H9 (cell line): ENCODE measurements around the gene RAP1GDS1. TPM values are rescaled to one million over a fixed set of nuclear protein-coding genes. Genes with fewer than 3 reads are reported as not detected.

ENCODE experiments used
- DNase-seq: peaks from one replicate; pipeline ENCODE4 v3.0.0-alpha.2; 2017
- H2AFZ ChIP-seq: one replicate; pipeline ENCODE4 v1.6.1; 2013; ENCODE audit warnings: mild to moderate bottlenecking, low read length, control low read depth, moderate library complexity
- H2AK5ac ChIP-seq: 2 replicates; pipeline ENCODE4 v1.6.1; 2013; ENCODE audit warnings: low read length, control low read depth, mixed read lengths; ENCODE audit not compliant: insufficient read length
- H2BK120ac ChIP-seq: one replicate; pipeline ENCODE4 v1.6.1; 2013; ENCODE audit warnings: low read depth, mild to moderate bottlenecking, low read length, control low read depth, inconsistent platforms; ENCODE audit not compliant: poor library complexity, severe bottlenecking
- H2BK12ac ChIP-seq: 2 replicates; pipeline ENCODE4 v1.6.1; 2013; ENCODE audit warnings: low read length, control low read depth, mixed read lengths, low read depth; ENCODE audit not compliant: insufficient read length
- H2BK15ac ChIP-seq: 2 replicates; pipeline ENCODE4 v1.6.1; 2013; ENCODE audit warnings: low read depth, low read length, control low read depth
- H2BK20ac ChIP-seq: one replicate; pipeline ENCODE4 v1.6.1; 2013; ENCODE audit warnings: low read depth, mild to moderate bottlenecking, low read length, control low read depth, inconsistent platforms; ENCODE audit not compliant: poor library complexity, severe bottlenecking
- H2BK5ac ChIP-seq: 2 replicates; pipeline ENCODE4 v1.6.1; 2013; ENCODE audit warnings: low read length, control low read depth, mixed read lengths; ENCODE audit not compliant: insufficient read length
- H3K14ac ChIP-seq: 2 replicates; pipeline ENCODE4 v1.6.1; 2013; ENCODE audit warnings: low read length, control low read depth; ENCODE audit not compliant: insufficient read depth
- H3K18ac ChIP-seq: 2 replicates; pipeline ENCODE4 v1.6.1; 2013; ENCODE audit warnings: low read depth, mild to moderate bottlenecking, mixed read lengths, low read length, control low read depth; ENCODE audit not compliant: insufficient read length
- H3K23ac ChIP-seq: 2 replicates; pipeline ENCODE4 v1.6.1; 2013; ENCODE audit warnings: low read length, control low read depth, mixed read lengths, low read depth; ENCODE audit not compliant: insufficient read length
- H3K23me2 ChIP-seq: 2 replicates; pipeline ENCODE4 v1.6.1; 2013; ENCODE audit warnings: low read depth, mild to moderate bottlenecking, mixed read lengths, low read length, control low read depth; ENCODE audit not compliant: insufficient read length, poor library complexity, severe bottlenecking
- H3K27ac ChIP-seq: 2 replicates; pipeline ENCODE4 v1.5.1; 2013; ENCODE audit warnings: low read length, control low read depth, mixed read lengths, low read depth; ENCODE audit not compliant: insufficient read length
- H3K27me3 ChIP-seq: 2 replicates; pipeline ENCODE4 v1.6.1; 2013; ENCODE audit warnings: low read length, control low read depth, inconsistent platforms; ENCODE audit not compliant: insufficient read depth
- H3K4ac ChIP-seq: 2 replicates; pipeline ENCODE4 v1.6.1; 2013; ENCODE audit warnings: low read depth, mild to moderate bottlenecking, control low read depth, inconsistent platforms, low read length, moderate library complexity
- H3K4me1 ChIP-seq: 2 replicates; pipeline ENCODE4 v1.6.1; 2013; ENCODE audit warnings: low read length, control low read depth, inconsistent platforms; ENCODE audit not compliant: insufficient read depth
- H3K4me2 ChIP-seq: 2 replicates; pipeline ENCODE4 v1.6.1; 2013; ENCODE audit warnings: low read length, control low read depth, mixed read lengths; ENCODE audit not compliant: insufficient read length, insufficient read depth
- H3K56ac ChIP-seq: 2 replicates; pipeline ENCODE4 v1.6.1; 2013; ENCODE audit warnings: low read depth, mild to moderate bottlenecking, mixed read lengths, low read length, control low read depth; ENCODE audit not compliant: insufficient read length
- H3K79me1 ChIP-seq: 2 replicates; pipeline ENCODE4 v1.6.1; 2013; ENCODE audit warnings: low read depth, mild to moderate bottlenecking, moderate library complexity, low read length, control low read depth, inconsistent platforms; ENCODE audit not compliant: insufficient read depth, poor library complexity, severe bottlenecking
- H3K79me2 ChIP-seq: 2 replicates; pipeline ENCODE4 v1.6.1; 2013; ENCODE audit warnings: low read length, control low read depth, inconsistent platforms; ENCODE audit not compliant: insufficient read depth
- H3K9ac ChIP-seq: 2 replicates; pipeline ENCODE4 v1.6.1; 2013; ENCODE audit warnings: low read length, control low read depth, mixed read lengths; ENCODE audit not compliant: insufficient read length; ENCODE audit errors: extremely low read depth
- H3K9me3 ChIP-seq: one replicate; pipeline ENCODE4 v1.6.1; 2013; ENCODE audit warnings: low read depth, low read length, inconsistent platforms; ENCODE audit not compliant: control insufficient read depth
- H3T11ph ChIP-seq: one replicate; pipeline ENCODE4 v1.6.1; 2013; ENCODE audit warnings: mild to moderate bottlenecking, low read length, control low read depth, inconsistent platforms
- H4K20me1 ChIP-seq: one replicate; pipeline ENCODE4 v1.6.1; 2013; ENCODE audit not compliant: control insufficient read depth, insufficient read length, insufficient read depth
- H4K5ac ChIP-seq: 2 replicates; pipeline ENCODE4 v1.6.1; 2013; ENCODE audit warnings: low read depth, mild to moderate bottlenecking, mixed read lengths, low read length, control low read depth; ENCODE audit not compliant: insufficient read length
- H4K8ac ChIP-seq: replicated peaks from 2 replicates; pipeline ENCODE4 v1.6.1; 2013; ENCODE audit warnings: low read length, control low read depth, mixed read lengths, low read depth; ENCODE audit not compliant: insufficient read length
- H4K91ac ChIP-seq: 2 replicates; pipeline ENCODE4 v1.6.1; 2013; ENCODE audit warnings: low read depth, mild to moderate bottlenecking, moderate library complexity, mixed read lengths, low read length, control low read depth; ENCODE audit not compliant: insufficient read length
- H3K27ac Mint-ChIP-seq, 3 experiments: 2 replicates in 2 of 3; 3 replicates in 1 of 3; pipeline ENCODE4 v1.8.0; 2020 to 2021; ENCODE audit warnings: mixed read lengths in 3 of 3, mild to moderate bottlenecking in 1 of 3, moderate library complexity in 1 of 3
- H3K27me3 Mint-ChIP-seq: 2 replicates; pipeline ENCODE4 v1.8.0; 2021; ENCODE audit warnings: low read depth, mild to moderate bottlenecking, moderate library complexity, mixed read lengths
- H3K36me3 Mint-ChIP-seq, 3 experiments: 2 replicates in 2 of 3; 3 replicates in 1 of 3; pipeline ENCODE4 v1.8.0; 2020 to 2021; ENCODE audit warnings: low read depth in 3 of 3, mixed read lengths in 3 of 3; ENCODE audit not compliant: insufficient read depth in 1 of 3
- H3K4me1 Mint-ChIP-seq, 2 experiments: 2 replicates each; pipeline ENCODE4 v1.8.0; 2020; ENCODE audit warnings: mixed read lengths in 2 of 2
- H3K4me3 Mint-ChIP-seq, 2 experiments: 2 replicates in 1 of 2; 3 replicates in 1 of 2; pipeline ENCODE4 v1.8.0; 2020 to 2021; ENCODE audit warnings: mild to moderate bottlenecking in 2 of 2, mixed read lengths in 2 of 2, moderate library complexity in 1 of 2
- H3K9me3 Mint-ChIP-seq, 2 experiments: 2 replicates in 1 of 2; 3 replicates in 1 of 2; pipeline ENCODE4 v1.8.0; 2020; ENCODE audit warnings: mild to moderate bottlenecking in 2 of 2, mixed read lengths in 2 of 2, moderate library complexity in 1 of 2
- WGBS: extraction: QIAGEN DNeasy Blood & Tissue Kit; methylation state at CpG from one replicate; pipeline ENCODE4 v1.1.7; 2013; ENCODE audit warnings: missing lambda C conversion rate, low lambda C conversion rate, mixed read lengths; ENCODE audit not compliant: insufficient read length; ENCODE audit errors: extremely low coverage; 5-methylcytosine and 5-hydroxymethylcytosine counted together
- total RNA-seq: library from RNA; stranded (reverse); gene quantifications from 2 replicates; pipeline ENCODE4 v1.2.1, GENCODE V29; 2021
- TF ChIP-seq, protein P1 (sequence below): fragments of 200-600 bp; sonication (generic); conservative IDR thresholded peaks from 3 replicates; pipeline ENCODE4 v1.8.0; 2021; ENCODE audit warnings: antibody characterized with exemption, mild to moderate bottlenecking

RAP1GDS1 gene
- total RNA-seq, 1 experiment from 2014 or later, result 25.2 TPM

DNA sequence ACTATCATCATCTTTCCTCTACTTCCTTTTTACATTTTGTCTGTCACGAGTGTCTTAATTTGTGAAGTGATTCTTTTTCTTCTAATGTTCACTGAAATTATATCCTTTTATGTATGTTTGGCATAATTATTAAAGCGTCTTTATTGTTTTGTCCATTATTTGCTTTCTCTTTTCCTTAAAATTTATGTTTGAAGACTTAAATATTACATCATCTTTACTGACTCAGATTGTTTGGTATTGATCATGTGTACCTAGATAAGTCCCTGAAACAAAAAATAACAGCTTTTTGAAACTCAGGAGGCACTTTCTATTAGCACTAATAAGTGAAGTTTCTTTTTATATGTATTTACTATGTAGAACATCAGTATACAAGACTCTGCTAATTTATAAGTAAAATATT, 120.1 kb downstream of the RAP1GDS1 start:
- H4K8ac ChIP-seq, result no peak overlapping the region
- H4K5ac ChIP-seq, result no peak overlapping the region
- no peak overlapping the region for H3K14ac ChIP-seq
- no peak overlapping the region for H2BK5ac ChIP-seq
- H3K18ac ChIP-seq, result no peak overlapping the region
- Mint-ChIP-seq H3K36me3 (no peaks in the 10 kb centered on the region), H3K4me3 (no peak overlapping the region), H3K27ac (peak overlapping the region in 1 of 3 experiments; percentile 45; a peak in 1 of 7 replicates), H3K27me3 (no peaks in the 10 kb centered on the region), H3K4me1 (no peaks in the 10 kb centered on the region), H3K9me3 (no peaks in the 10 kb centered on the region)
- TF ChIP-seq, protein P1, sequence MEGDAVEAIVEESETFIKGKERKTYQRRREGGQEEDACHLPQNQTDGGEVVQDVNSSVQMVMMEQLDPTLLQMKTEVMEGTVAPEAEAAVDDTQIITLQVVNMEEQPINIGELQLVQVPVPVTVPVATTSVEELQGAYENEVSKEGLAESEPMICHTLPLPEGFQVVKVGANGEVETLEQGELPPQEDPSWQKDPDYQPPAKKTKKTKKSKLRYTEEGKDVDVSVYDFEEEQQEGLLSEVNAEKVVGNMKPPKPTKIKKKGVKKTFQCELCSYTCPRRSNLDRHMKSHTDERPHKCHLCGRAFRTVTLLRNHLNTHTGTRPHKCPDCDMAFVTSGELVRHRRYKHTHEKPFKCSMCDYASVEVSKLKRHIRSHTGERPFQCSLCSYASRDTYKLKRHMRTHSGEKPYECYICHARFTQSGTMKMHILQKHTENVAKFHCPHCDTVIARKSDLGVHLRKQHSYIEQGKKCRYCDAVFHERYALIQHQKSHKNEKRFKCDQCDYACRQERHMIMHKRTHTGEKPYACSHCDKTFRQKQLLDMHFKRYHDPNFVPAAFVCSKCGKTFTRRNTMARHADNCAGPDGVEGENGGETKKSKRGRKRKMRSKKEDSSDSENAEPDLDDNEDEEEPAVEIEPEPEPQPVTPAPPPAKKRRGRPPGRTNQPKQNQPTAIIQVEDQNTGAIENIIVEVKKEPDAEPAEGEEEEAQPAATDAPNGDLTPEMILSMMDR, result no peak
- no peak overlapping the region for H2BK12ac ChIP-seq
- H3K27me3 ChIP-seq, result no peaks in the 10 kb centered on the region
- no CpG with 5 or more reads among the region's 2 CpGs for WGBS
- no peak overlapping the region for H2AFZ ChIP-seq
- no peak overlapping the region for H3K4me2 ChIP-seq
- H3K4ac ChIP-seq, result no peak overlapping the region
- H3K27ac ChIP-seq, result no peak overlapping the region
- no peaks in the 10 kb centered on the region for H3K79me2 ChIP-seq
- no peaks in the 10 kb centered on the region for H4K20me1 ChIP-seq
- no peak overlapping the region for H3K56ac ChIP-seq
- no peak overlapping the region for H2BK20ac ChIP-seq
- H2BK15ac ChIP-seq, result no peak overlapping the region
- DNase-seq, result no peak
- H2AK5ac ChIP-seq, result no peak overlapping the region
- no peak overlapping the region for H3K23ac ChIP-seq
- H3K9me3 ChIP-seq, result no peaks in the 10 kb centered on the region
- H3K23me2 ChIP-seq, result no peaks in the 10 kb centered on the region
- H2BK120ac ChIP-seq, result no peak overlapping the region
- H3K4me1 ChIP-seq, result no peaks in the 10 kb centered on the region
- H3T11ph ChIP-seq, result no peak overlapping the region
- no peak overlapping the region for H4K91ac ChIP-seq
- H3K79me1 ChIP-seq, result no peaks in the 10 kb centered on the region
- no peak overlapping the region for H3K9ac ChIP-seq
